IMR-90 (cell line): Measurements from ENCODE around the gene HOXC12.

Source experiments
- CEBPB ChIP-seq: IDR thresholded peaks from 2 replicates; pipeline ENCODE4 v1.6.1; 2012; ENCODE audit warnings: low read depth, low read length, improper control_type of control experiment
- MAZ ChIP-seq: IDR thresholded peaks from 2 replicates; pipeline ENCODE4 v1.6.1; 2012; ENCODE audit warnings: low read depth, mild to moderate bottlenecking, low read length, improper control_type of control experiment, moderate library complexity, borderline replicate concordance
- NFE2L2 ChIP-seq: fragments of 150-350 bp; IDR thresholded peaks from 2 replicates; pipeline ENCODE4 v1.6.1; 2016; ENCODE audit warnings: low read depth, mild to moderate bottlenecking, low read length
- POLR2A ChIP-seq: IDR thresholded peaks from 2 replicates; pipeline ENCODE4 v1.6.1; 2012; ENCODE audit warnings: mild to moderate bottlenecking, low read depth, low read length
- RAD21 ChIP-seq: IDR thresholded peaks from 2 replicates; pipeline ENCODE4 v1.6.1; 2012; ENCODE audit warnings: low read length, improper control_type of control experiment
- RFX5 ChIP-seq: IDR thresholded peaks from 2 replicates; pipeline ENCODE4 v1.8.0; 2012; ENCODE audit warnings: low read depth, mild to moderate bottlenecking, low read length, moderate library complexity
- USF2 ChIP-seq: fragments of 150-350 bp; IDR thresholded peaks from 2 replicates; pipeline ENCODE4 v1.6.1; 2017; ENCODE audit warnings: mild to moderate bottlenecking, antibody characterized with exemption, low read length, low read depth
- TF ChIP-seq, protein P1 (sequence below): conservative IDR thresholded peaks from 2 replicates; pipeline ENCODE4 v1.5.1; 2012; ENCODE audit warnings: mild to moderate bottlenecking, low read depth, low read length, improper control_type of control experiment

GRCh38 chr12:53929527-53929926, 25.2 kb upstream of the HOXC12 start:
- TF ChIP-seq, protein P1, sequence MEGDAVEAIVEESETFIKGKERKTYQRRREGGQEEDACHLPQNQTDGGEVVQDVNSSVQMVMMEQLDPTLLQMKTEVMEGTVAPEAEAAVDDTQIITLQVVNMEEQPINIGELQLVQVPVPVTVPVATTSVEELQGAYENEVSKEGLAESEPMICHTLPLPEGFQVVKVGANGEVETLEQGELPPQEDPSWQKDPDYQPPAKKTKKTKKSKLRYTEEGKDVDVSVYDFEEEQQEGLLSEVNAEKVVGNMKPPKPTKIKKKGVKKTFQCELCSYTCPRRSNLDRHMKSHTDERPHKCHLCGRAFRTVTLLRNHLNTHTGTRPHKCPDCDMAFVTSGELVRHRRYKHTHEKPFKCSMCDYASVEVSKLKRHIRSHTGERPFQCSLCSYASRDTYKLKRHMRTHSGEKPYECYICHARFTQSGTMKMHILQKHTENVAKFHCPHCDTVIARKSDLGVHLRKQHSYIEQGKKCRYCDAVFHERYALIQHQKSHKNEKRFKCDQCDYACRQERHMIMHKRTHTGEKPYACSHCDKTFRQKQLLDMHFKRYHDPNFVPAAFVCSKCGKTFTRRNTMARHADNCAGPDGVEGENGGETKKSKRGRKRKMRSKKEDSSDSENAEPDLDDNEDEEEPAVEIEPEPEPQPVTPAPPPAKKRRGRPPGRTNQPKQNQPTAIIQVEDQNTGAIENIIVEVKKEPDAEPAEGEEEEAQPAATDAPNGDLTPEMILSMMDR: no peak
- no peak for TF ChIP-seq RFX5
- TF ChIP-seq POLR2A: no peak
- TF ChIP-seq NFE2L2: no peak
- TF ChIP-seq CEBPB: no peak
- TF ChIP-seq USF2: no peak
- no peak for TF ChIP-seq RAD21
- TF ChIP-seq MAZ: no peak
